AG04450 (cell line): ENCODE data around the gene CYTH3. TPM values are rescaled to one million over a fixed set of nuclear protein-coding genes. Genes with fewer than 3 reads are reported as not detected.

Source experiments
- CTCF ChIA-PET: fragments of 300-600, 350-600 bp; formaldehyde crosslinking; extraction: SDS; loops from one replicate; lab custom pipeline; 2022; ENCODE audit warnings: antibody characterized with exemption, inconsistent platforms; lab: Charles Lee
- POLR2A ChIA-PET: fragments of 350-600 bp; formaldehyde crosslinking; extraction: SDS; loops from one replicate; lab custom pipeline; 2021; ENCODE audit warnings: antibody characterized with exemption, inconsistent platforms; lab: Yijun Ruan, JAX
- DNase-seq: peaks from one replicate; pipeline ENCODE4 v3.0.0-alpha.2; 2011; ENCODE audit warnings: low read depth, low spot score
- H3K27ac ChIP-seq: one replicate; pipeline ENCODE4 v1.5.1; 2012; ENCODE audit warnings: low read depth, low read length, control low read depth
- H3K27me3 ChIP-seq: one replicate; pipeline ENCODE4 v1.6.0; 2012; ENCODE audit warnings: low read length; ENCODE audit not compliant: control insufficient read depth, insufficient read depth
- H3K4me3 ChIP-seq: 2 replicates; pipeline ENCODE4 v1.5.1; 2011; ENCODE audit warnings: mild to moderate bottlenecking, low read depth, low read length, control low read depth
- H3K9me3 ChIP-seq: 2 replicates; pipeline ENCODE4 v1.5.1; 2012; ENCODE audit warnings: low read length; ENCODE audit not compliant: control insufficient read depth, insufficient read depth
- CTCF ChIP-seq: IDR thresholded peaks from 2 replicates; pipeline ENCODE4 v1.5.1; 2011; ENCODE audit warnings: low read depth, low read length, control low read depth, inconsistent platforms
- polyA plus RNA-seq: library from polyadenylated mRNA; depleted of rRNA; stranded (reverse); fragments of >200 nt; gene quantifications from 2 replicates; pipeline ENCODE4 v1.2.3, GENCODE V29; 2011; rRNA removed
- small RNA-seq: library from RNA; depleted of rRNA; stranded (forward); fragments of <200 nt; gene quantifications from one replicate; pipeline ENCODE3, GENCODE V24; 2012; ENCODE audit warnings: low read depth; ENCODE audit not compliant: insufficient read length

Gene CYTH3
- polyA plus RNA-seq, 1 experiment, result 30.2 TPM

GRCh38 chr7:6121141-6121540 lies 151.3 kb downstream of the CYTH3 start:
- no peak for TF ChIP-seq CTCF
- ChIA-PET POLR2A (no interaction called here), CTCF (no interaction called here)
- H3K9me3 ChIP-seq, result peaks cover 20% of the 10 kb centered on the region
- DNase-seq, result no peak
- no peak overlapping the region for H3K4me3 ChIP-seq
- no peaks in the 10 kb centered on the region for H3K27me3 ChIP-seq
- H3K27ac ChIP-seq, result no peak overlapping the region

- Histone ChIP-seq H3K9me3 (peaks cover 12% of the 10 kb centered on the region), H3K4me3 (no peak overlapping the region), H3K27me3 (no peaks in the 10 kb centered on the region), H3K27ac (no peak overlapping the region)
- DNase-seq, result no peak
- CTCF ChIA-PET, result no interaction called here
- POLR2A ChIA-PET, result no interaction called here
- no peak for TF ChIP-seq CTCF
Measured at GRCh38 chr7:6117533-6117932, 154.9 kb downstream of the CYTH3 start.

- DNase-seq, result no peak
- ChIA-PET CTCF (interaction anchor here (0.9 kb wide), 1 partner anchor 260 kb away, joined by 3 read pairs; no protein-coding TSS in a partner anchor), POLR2A (no interaction called here)
- H3K4me3 ChIP-seq, result no peak overlapping the region
- H3K27me3 ChIP-seq, result no peaks in the 10 kb centered on the region
- TF ChIP-seq CTCF, result no peak
- H3K27ac ChIP-seq, result no peak overlapping the region
- peaks cover 12% of the 10 kb centered on the region for H3K9me3 ChIP-seq
Measured at GRCh38 chr7:6116211-6116610, 156.2 kb downstream of the CYTH3 start.

Small RNAs within 50 kb of the gene (small RNA-seq; reads per million reads assigned to genes)
- not detected for gene RF00019

Other genes starting within 250 kb of the CYTH3 start
- 0.19 and 0.22 TPM in 2 replicates for gene ANKRD61, start 241.2 kb downstream of the CYTH3 start, polyA plus RNA-seq
- gene EIF2AK1, start 213.4 kb downstream of the CYTH3 start, polyA plus RNA-seq, result 77.2 and 98.7 TPM in 2 replicates
- 3.5 and 3.9 TPM in 2 replicates for gene USP42, start 167.7 kb downstream of the CYTH3 start, polyA plus RNA-seq
- gene FAM220A, start 76.3 kb upstream of the CYTH3 start, polyA plus RNA-seq, result 18.0 and 22.4 TPM in 2 replicates
- 478 and 535 TPM in 2 replicates for gene RAC1, start 101.9 kb upstream of the CYTH3 start, polyA plus RNA-seq
- 23.1 and 25.3 TPM in 2 replicates for gene DAGLB, start 175.3 kb upstream of the CYTH3 start, polyA plus RNA-seq
- 310 and 373 TPM in 2 replicates for gene KDELR2, start 211.5 kb upstream of the CYTH3 start, polyA plus RNA-seq